Vagina (tissue), 2 donors: Measurements from ENCODE around the gene MINDY1. TPM values are rescaled to one million over a fixed set of nuclear protein-coding genes. Genes with fewer than 3 reads are reported as not detected.

Experiments used
- DNase-seq, 2 donors: peaks; one replicate each; pipeline ENCODE4 v3.0.0-alpha.2; 2017; ENCODE audit errors: extremely low spot score in 2 of 2
- H3K27ac ChIP-seq: fragments of 200-600 bp; sonication (generic); one replicate; pipeline ENCODE4 v1.5.1; 2019
- H3K27me3 ChIP-seq: fragments of 200-600 bp; sonication (generic); one replicate; pipeline ENCODE4 v1.5.1; 2019
- H3K36me3 ChIP-seq, 2 donors: fragments of 200-600 bp; sonication (generic); one replicate each; pipeline ENCODE4 v1.5.1; 2017 to 2019
- H3K4me1 ChIP-seq: fragments of 200-600 bp; sonication (generic); one replicate; pipeline ENCODE4 v1.5.1; 2019
- H3K4me3 ChIP-seq, 2 donors: fragments of 200-600 bp; sonication (generic); 1 replicate in 1 of 2; 2 replicates in 1 of 2; pipeline ENCODE4 v1.5.1; 2016 to 2019
- H3K9me3 ChIP-seq: fragments of 200-600 bp; sonication (generic); one replicate; pipeline ENCODE4 v1.5.1; 2019
- POLR2A ChIP-seq, 2 donors: fragments of 450-650 bp; IDR thresholded peaks; one replicate each; pipeline ENCODE4 v1.6.1; 2017; ENCODE audit warnings: antibody characterized with exemption in 2 of 2, mild to moderate bottlenecking in 2 of 2, moderate library complexity in 2 of 2
- POLR2AphosphoS5 ChIP-seq, 2 donors: sonication (generic); formaldehyde crosslinking; IDR thresholded peaks; one replicate each; pipeline ENCODE4 v1.9.0; 2017; ENCODE audit warnings: antibody characterized with exemption in 2 of 2, mild to moderate bottlenecking in 2 of 2, low read depth in 1 of 2; ENCODE audit not compliant: insufficient read depth in 1 of 2
- intact Hi-C: fragments of 100-400 bp; cut with DNase I; formaldehyde crosslinking; loops from one replicate; pipeline ENCODE4 v1.15.1; 2023
- small RNA-seq: library from RNA; depleted of rRNA; stranded (forward); fragments of <200 nt; gene quantifications from one replicate; pipeline ENCODE3, GENCODE V24; 2016
- total RNA-seq: library from RNA; depleted of rRNA; stranded (reverse); fragments of >200 nt; gene quantifications from one replicate; pipeline ENCODE4 v1.2.3, GENCODE V29; 2016
- TF ChIP-seq, protein P1 (sequence below), 3 experiments: fragments of 450-650 bp in 2 of 3; fragments of 200-600 bp in 1 of 3; sonication (generic) in 1 of 3; IDR thresholded peaks; one replicate each; pipeline ENCODE4 v1.5.1; 2017 to 2019; ENCODE audit warnings: antibody characterized with exemption in 3 of 3, mild to moderate bottlenecking in 2 of 3, moderate library complexity in 2 of 3

The MINDY1 gene
- total RNA-seq, 1 donor from 2014 or later: 27.0 TPM

DNA sequence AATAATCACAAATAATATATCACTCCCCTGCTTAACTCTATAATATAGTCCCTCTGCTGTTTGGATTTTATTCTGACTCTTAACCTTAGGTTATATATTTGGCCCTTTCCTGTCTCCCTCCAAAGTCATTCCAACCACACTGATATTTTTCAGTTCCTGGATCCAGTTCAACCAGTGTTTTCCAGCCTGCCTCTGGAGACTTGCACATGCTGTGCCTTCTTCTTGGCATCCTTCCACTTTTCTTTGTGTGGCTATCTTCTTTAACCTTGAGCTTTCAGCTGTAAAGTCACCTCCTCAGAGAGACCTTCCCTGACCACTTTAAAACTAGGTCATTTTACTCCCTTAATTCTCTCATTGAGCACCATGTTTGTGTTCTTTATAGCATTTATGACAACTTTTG, 51.4 kb downstream of the MINDY1 start:
- Histone ChIP-seq H3K36me3 (peaks cover 0 to 81% of the 10 kb centered on the region in 2 donors), H3K27me3 (no peaks in the 10 kb centered on the region), H3K4me1 (no peaks in the 10 kb centered on the region), H3K4me3 (no peak overlapping the region), H3K27ac (no peak overlapping the region), H3K9me3 (no peaks in the 10 kb centered on the region)
- intact Hi-C loops: no loop called here
- no peak for DNase-seq
- TF ChIP-seq, protein P1, sequence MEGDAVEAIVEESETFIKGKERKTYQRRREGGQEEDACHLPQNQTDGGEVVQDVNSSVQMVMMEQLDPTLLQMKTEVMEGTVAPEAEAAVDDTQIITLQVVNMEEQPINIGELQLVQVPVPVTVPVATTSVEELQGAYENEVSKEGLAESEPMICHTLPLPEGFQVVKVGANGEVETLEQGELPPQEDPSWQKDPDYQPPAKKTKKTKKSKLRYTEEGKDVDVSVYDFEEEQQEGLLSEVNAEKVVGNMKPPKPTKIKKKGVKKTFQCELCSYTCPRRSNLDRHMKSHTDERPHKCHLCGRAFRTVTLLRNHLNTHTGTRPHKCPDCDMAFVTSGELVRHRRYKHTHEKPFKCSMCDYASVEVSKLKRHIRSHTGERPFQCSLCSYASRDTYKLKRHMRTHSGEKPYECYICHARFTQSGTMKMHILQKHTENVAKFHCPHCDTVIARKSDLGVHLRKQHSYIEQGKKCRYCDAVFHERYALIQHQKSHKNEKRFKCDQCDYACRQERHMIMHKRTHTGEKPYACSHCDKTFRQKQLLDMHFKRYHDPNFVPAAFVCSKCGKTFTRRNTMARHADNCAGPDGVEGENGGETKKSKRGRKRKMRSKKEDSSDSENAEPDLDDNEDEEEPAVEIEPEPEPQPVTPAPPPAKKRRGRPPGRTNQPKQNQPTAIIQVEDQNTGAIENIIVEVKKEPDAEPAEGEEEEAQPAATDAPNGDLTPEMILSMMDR (IDR thresholded peaks at IDR 0.05): no peak
- TF ChIP-seq POLR2AphosphoS5 (IDR thresholded peaks at IDR 0.05; ENCODE audit: insufficient read depth in 1 of 2, low read depth in 1 of 2): no peak
- TF ChIP-seq POLR2A (IDR thresholded peaks at IDR 0.05): no peak

GRCh38 chr1:150954708-150955107, 52.0 kb downstream of the MINDY1 start:
- TF ChIP-seq POLR2AphosphoS5 (IDR thresholded peaks at IDR 0.05; ENCODE audit: insufficient read depth in 1 of 2, low read depth in 1 of 2) (no peak), POLR2A (IDR thresholded peaks at IDR 0.05) (no peak)
- TF ChIP-seq, protein P1 (IDR thresholded peaks at IDR 0.05): no peak
- Histone ChIP-seq H3K9me3 (no peaks in the 10 kb centered on the region), H3K4me3 (no peak overlapping the region), H3K27me3 (no peaks in the 10 kb centered on the region), H3K4me1 (no peaks in the 10 kb centered on the region), H3K27ac (no peak overlapping the region), H3K36me3 (peaks cover 0 to 80% of the 10 kb centered on the region in 2 donors)
- intact Hi-C loops: no loop called here
- DNase-seq: no peak

Small RNA genes lying within 50 kb of the gene (small RNA-seq; reads per million reads assigned to genes)
- not detected for gene RNU6-884P

Other genes with a start within 250 kb of the MINDY1 start
- 34.1 TPM for gene CTSS, start 241.1 kb downstream of the MINDY1 start, total RNA-seq
- 67.3 TPM for gene CTSK, start 198.6 kb downstream of the MINDY1 start, total RNA-seq
- 71.5 TPM for gene ARNT, start 130.3 kb downstream of the MINDY1 start, total RNA-seq
- not detected for gene CTXND2, start 119.8 kb downstream of the MINDY1 start, total RNA-seq
- 51.1 TPM for gene SETDB1, start 80.5 kb downstream of the MINDY1 start, total RNA-seq
- gene CERS2, start 32.1 kb downstream of the MINDY1 start, total RNA-seq: 86.4 TPM
- gene ANXA9, start 24.6 kb downstream of the MINDY1 start, total RNA-seq: 0.49 TPM
- gene PRUNE1, start 1.5 kb upstream of the MINDY1 start, total RNA-seq: 25.5 TPM
- gene BNIPL, start 29.7 kb upstream of the MINDY1 start, total RNA-seq: 105 TPM
- 5.2 TPM for gene C1orf56, start 40.8 kb upstream of the MINDY1 start, total RNA-seq
- gene CDC42SE1, start 52.7 kb upstream of the MINDY1 start, total RNA-seq: 89.1 TPM
- gene MLLT11, start 53.5 kb upstream of the MINDY1 start, total RNA-seq: 3.7 TPM
- gene GABPB2, start 63.9 kb upstream of the MINDY1 start, total RNA-seq: 19.2 TPM
- gene SEMA6C, start 139.7 kb upstream of the MINDY1 start, total RNA-seq: 10.1 TPM
- 7.6 TPM for gene TNFAIP8L2, start 149.7 kb upstream of the MINDY1 start, total RNA-seq
- gene LYSMD1, start 159.0 kb upstream of the MINDY1 start, total RNA-seq: 21.1 TPM
- gene SCNM1, start 159.2 kb upstream of the MINDY1 start, total RNA-seq: 22.1 TPM
- 2.2 TPM for gene TMOD4, start 169.1 kb upstream of the MINDY1 start, total RNA-seq
- 17.2 TPM for gene VPS72, start 183.3 kb upstream of the MINDY1 start, total RNA-seq
- 80.3 TPM for gene PIP5K1A, start 191.7 kb upstream of the MINDY1 start, total RNA-seq
- gene PSMD4, start 247.8 kb upstream of the MINDY1 start, total RNA-seq: 118 TPM